ENCODE data around the gene VPS51. TPM values are rescaled to one million over a fixed set of nuclear protein-coding genes. Genes with fewer than 3 reads are reported as not detected.

The VPS51 gene
- polyA plus RNA-seq, 3 donors: 37.2 to 77.3 (median 39.4) TPM

GRCh38 chr11:65051398-65051858, 44.6 kb upstream of the VPS51 start:
- Mint-ChIP-seq H3K27me3 (ENCODE audit: low read depth in 3 of 3) (peaks cover 5 to 14% (median 5%) of the 10 kb centered on the region in 3 donors), H3K36me3 (no peaks in the 10 kb centered on the region), H3K27ac (no peak overlapping the region), H3K4me3 (no peak overlapping the region), H3K9me3 (peaks cover 0 to 2% (median 0%) of the 10 kb centered on the region in 7 donors), H3K4me1 (peaks cover 31% of the 10 kb centered on the region)
- no peak overlapping the region for H2AFZ ChIP-seq (ENCODE audit: insufficient read depth, low read depth, low read length, poor library complexity, severe bottlenecking)
- H3K4me3 ChIP-seq (replicated peaks in 1 of 3; ENCODE audit: low read depth in 2 of 3, low read length in 3 of 3): no peak overlapping the region
- H3K9me3 ChIP-seq (replicated peaks in 1 of 2; ENCODE audit: control insufficient read depth in 1 of 2, insufficient read depth in 1 of 2, low read length in 2 of 2): no peaks in the 10 kb centered on the region
- TF ChIP-seq, protein P1, sequence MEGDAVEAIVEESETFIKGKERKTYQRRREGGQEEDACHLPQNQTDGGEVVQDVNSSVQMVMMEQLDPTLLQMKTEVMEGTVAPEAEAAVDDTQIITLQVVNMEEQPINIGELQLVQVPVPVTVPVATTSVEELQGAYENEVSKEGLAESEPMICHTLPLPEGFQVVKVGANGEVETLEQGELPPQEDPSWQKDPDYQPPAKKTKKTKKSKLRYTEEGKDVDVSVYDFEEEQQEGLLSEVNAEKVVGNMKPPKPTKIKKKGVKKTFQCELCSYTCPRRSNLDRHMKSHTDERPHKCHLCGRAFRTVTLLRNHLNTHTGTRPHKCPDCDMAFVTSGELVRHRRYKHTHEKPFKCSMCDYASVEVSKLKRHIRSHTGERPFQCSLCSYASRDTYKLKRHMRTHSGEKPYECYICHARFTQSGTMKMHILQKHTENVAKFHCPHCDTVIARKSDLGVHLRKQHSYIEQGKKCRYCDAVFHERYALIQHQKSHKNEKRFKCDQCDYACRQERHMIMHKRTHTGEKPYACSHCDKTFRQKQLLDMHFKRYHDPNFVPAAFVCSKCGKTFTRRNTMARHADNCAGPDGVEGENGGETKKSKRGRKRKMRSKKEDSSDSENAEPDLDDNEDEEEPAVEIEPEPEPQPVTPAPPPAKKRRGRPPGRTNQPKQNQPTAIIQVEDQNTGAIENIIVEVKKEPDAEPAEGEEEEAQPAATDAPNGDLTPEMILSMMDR (IDR thresholded peaks at IDR 0.05): no peak
- no peaks in the 10 kb centered on the region for H4K20me1 ChIP-seq (ENCODE audit: insufficient read depth, low read length)
- peaks cover 0 to 3% of the 10 kb centered on the region in 2 donors for H3K27me3 ChIP-seq (ENCODE audit: control insufficient read depth in 2 of 2, insufficient read depth in 2 of 2, low read length in 2 of 2)
- WGBS (ENCODE audit: insufficient coverage): 97% methylated on average over 5 of the region's 9 CpGs
- H3K9ac ChIP-seq (ENCODE audit: insufficient read depth, low read length, poor library complexity, severe bottlenecking): no peak overlapping the region
- no peak overlapping the region for H3K27ac ChIP-seq (ENCODE audit: low read depth in 1 of 2, low read length in 2 of 2)
- DNase-seq: no peak
- peaks cover 4% of the 10 kb centered on the region for H3K79me2 ChIP-seq (ENCODE audit: insufficient read depth, low read length)
- intact Hi-C loops (cut with micrococcal nuclease): no loop called here
- H3K36me3 ChIP-seq (replicated peaks in 1 of 2; ENCODE audit: control insufficient read depth in 1 of 2, insufficient read depth in 2 of 2, low read length in 2 of 2): no peaks in the 10 kb centered on the region
- H3K4me2 ChIP-seq (replicated peaks; ENCODE audit: extremely low read depth, low read length, poor library complexity, severe bottlenecking): no peak overlapping the region
- peaks cover 21 to 29% of the 10 kb centered on the region in 2 donors for H3K4me1 ChIP-seq (ENCODE audit: control insufficient read depth in 1 of 2, insufficient read depth in 2 of 2, low read length in 2 of 2)

DNA sequence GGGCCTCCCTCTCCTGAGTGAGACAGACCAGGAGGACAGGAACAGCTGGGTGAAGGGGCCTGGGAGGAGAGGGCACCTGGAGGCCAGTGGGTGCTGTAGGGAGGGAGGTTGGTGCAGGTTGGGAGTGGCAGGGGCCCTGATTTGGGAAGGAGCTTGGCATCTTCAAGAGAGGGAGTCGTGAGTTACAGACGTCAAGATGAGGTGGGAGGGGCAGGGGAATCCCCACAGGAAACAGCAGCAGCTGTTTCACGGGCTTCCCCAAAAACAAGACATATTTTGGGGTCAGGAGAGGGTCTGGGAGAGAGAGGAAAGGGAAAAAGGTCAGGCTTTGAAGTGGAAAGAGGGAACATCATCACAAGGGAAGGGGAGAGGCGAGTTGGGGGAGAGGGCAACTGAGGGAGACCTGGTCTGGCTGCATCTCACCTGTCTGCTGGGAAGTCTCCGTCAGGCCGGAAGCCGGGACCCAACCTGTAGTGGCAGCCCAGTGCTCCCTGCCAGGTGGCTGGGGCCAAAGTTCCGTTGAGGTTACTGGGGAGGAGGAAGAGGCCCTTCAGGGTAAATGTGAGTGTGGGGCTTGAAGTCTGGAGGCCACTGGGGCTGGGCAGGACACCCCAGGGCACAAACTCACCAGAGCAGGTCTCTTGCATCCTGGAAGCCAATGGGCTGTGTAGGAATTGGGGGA, 42.0 kb upstream of the VPS51 start:
- Mint-ChIP-seq H3K27ac (peak overlapping the region in 3 of 7 donors; percentile 25 to 66 (median 31)), H3K9me3 (peaks cover 0 to 2% (median 0%) of the 10 kb centered on the region in 7 donors), H3K36me3 (no peaks in the 10 kb centered on the region), H3K4me3 (no peak overlapping the region), H3K27me3 (ENCODE audit: low read depth in 3 of 3) (peaks cover 3 to 7% (median 5%) of the 10 kb centered on the region in 3 donors), H3K4me1 (peaks cover 15% of the 10 kb centered on the region)
- H3K27ac ChIP-seq (ENCODE audit: low read depth in 1 of 2, low read length in 2 of 2): no peak overlapping the region
- H4K20me1 ChIP-seq (ENCODE audit: insufficient read depth, low read length): no peaks in the 10 kb centered on the region
- DNase-seq: peak in 1 of 3 donors; percentile 41
- H3K27me3 ChIP-seq (ENCODE audit: control insufficient read depth in 2 of 2, insufficient read depth in 2 of 2, low read length in 2 of 2): no peaks in the 10 kb centered on the region
- H3K79me2 ChIP-seq (ENCODE audit: insufficient read depth, low read length): no peaks in the 10 kb centered on the region
- no peaks in the 10 kb centered on the region for H3K36me3 ChIP-seq (replicated peaks in 1 of 2; ENCODE audit: control insufficient read depth in 1 of 2, insufficient read depth in 2 of 2, low read length in 2 of 2)
- H3K4me3 ChIP-seq (replicated peaks in 1 of 3; ENCODE audit: low read depth in 2 of 3, low read length in 3 of 3): no peak overlapping the region
- 9% methylated on average over 7 of the region's 8 CpGs for WGBS (ENCODE audit: insufficient coverage)
- H3K4me2 ChIP-seq (replicated peaks; ENCODE audit: extremely low read depth, low read length, poor library complexity, severe bottlenecking): no peak overlapping the region
- intact Hi-C loops (cut with micrococcal nuclease): no loop called here
- no peak overlapping the region for H2AFZ ChIP-seq (ENCODE audit: insufficient read depth, low read depth, low read length, poor library complexity, severe bottlenecking)
- H3K9me3 ChIP-seq (replicated peaks in 1 of 2; ENCODE audit: control insufficient read depth in 1 of 2, insufficient read depth in 1 of 2, low read length in 2 of 2): no peaks in the 10 kb centered on the region
- no peak overlapping the region for H3K9ac ChIP-seq (ENCODE audit: insufficient read depth, low read length, poor library complexity, severe bottlenecking)
- TF ChIP-seq, protein P1 (IDR thresholded peaks at IDR 0.05): no peak
- peaks cover 3 to 9% of the 10 kb centered on the region in 2 donors for H3K4me1 ChIP-seq (ENCODE audit: control insufficient read depth in 1 of 2, insufficient read depth in 2 of 2, low read length in 2 of 2)
